Stomach smooth muscle (tissue), 2 donors: Measurements from ENCODE around the gene PDSS2.
"Not testable (repeated sequence)": the region's sequence is repeated elsewhere in the genome, so short reads cannot be mapped to it uniquely, and the experiment has no call there.

ENCODE experiments used
- H3K27ac ChIP-seq: one replicate; pipeline ENCODE4 v1.7.0; 2013; ENCODE audit warnings: mild to moderate bottlenecking, low read length, inconsistent platforms
- H3K27me3 ChIP-seq, 2 donors: one replicate each; pipeline ENCODE4 v1.7.0; 2013; ENCODE audit warnings: low read length in 2 of 2; ENCODE audit not compliant: insufficient read depth in 2 of 2, control insufficient read depth in 1 of 2
- H3K36me3 ChIP-seq, 2 donors: one replicate each; pipeline ENCODE4 v1.7.0; 2013; ENCODE audit warnings: low read length in 2 of 2; ENCODE audit not compliant: control insufficient read depth in 2 of 2, insufficient read depth in 2 of 2
- H3K4me1 ChIP-seq: one replicate; pipeline ENCODE4 v1.7.0; 2013; ENCODE audit warnings: low read length; ENCODE audit not compliant: control insufficient read depth, insufficient read depth
- H3K4me3 ChIP-seq, 2 donors: one replicate each; pipeline ENCODE4 v1.7.0; 2013; ENCODE audit warnings: low read length in 2 of 2
- H3K9ac ChIP-seq, 2 donors: one replicate each; pipeline ENCODE4 v1.7.0; 2013; ENCODE audit warnings: low read length in 2 of 2, mild to moderate bottlenecking in 1 of 2
- H3K9me3 ChIP-seq, 2 donors: one replicate each; pipeline ENCODE4 v1.7.0; 2013; ENCODE audit warnings: low read length in 2 of 2; ENCODE audit not compliant: control insufficient read depth in 2 of 2
- donor health status: healthy.
- donor health status: Pancreatic carcinoma.

Gene PDSS2

GRCh38 chr6:107490566-107491137 lies 31.3 kb upstream of the PDSS2 start:
- Histone ChIP-seq H3K9me3 (no peaks in the 10 kb centered on the region), H3K9ac (peak overlapping the region; percentile 78 to 84), H3K27me3 (no peaks in the 10 kb centered on the region), H3K4me3 (peak overlapping the region; percentile 76 to 88), H3K27ac (peak overlapping the region; percentile 66), H3K36me3 (no peaks in the 10 kb centered on the region), H3K4me1 (peaks cover 32% of the 10 kb centered on the region)

GRCh38 chr6:107489636-107490565 lies 30.5 kb upstream of the PDSS2 start, which contains the start of gene SOBP:
TSS of gene SOBP (plus strand) at chr6:107490117. CDS start at chr6:107490617, 500 bp downstream.
- peak within 1 kb of the TSS; percentile 66 for H3K27ac ChIP-seq
- peak within 1 kb of the TSS; percentile 77 to 88 for H3K4me3 ChIP-seq
- no peaks in the 10 kb centered on the region for H3K36me3 ChIP-seq
- H3K9ac ChIP-seq: peak within 1 kb of the TSS; percentile 78 to 84
- peaks cover 29% of the 10 kb centered on the region for H3K4me1 ChIP-seq
- H3K27me3 ChIP-seq: no peaks in the 10 kb centered on the region
- no peaks in the 10 kb centered on the region for H3K9me3 ChIP-seq

GRCh38 chr6:107488875-107489635 lies 29.7 kb upstream of the PDSS2 start:
- H3K36me3 ChIP-seq: no peaks in the 10 kb centered on the region
- peak overlapping the region; percentile 63 to 74 for H3K9ac ChIP-seq
- peak overlapping the region; percentile 64 for H3K27ac ChIP-seq
- H3K4me1 ChIP-seq: peaks cover 28% of the 10 kb centered on the region
- H3K9me3 ChIP-seq: no peaks in the 10 kb centered on the region
- H3K27me3 ChIP-seq: no peaks in the 10 kb centered on the region
- H3K4me3 ChIP-seq: peak overlapping the region; percentile 77 to 83

DNA sequence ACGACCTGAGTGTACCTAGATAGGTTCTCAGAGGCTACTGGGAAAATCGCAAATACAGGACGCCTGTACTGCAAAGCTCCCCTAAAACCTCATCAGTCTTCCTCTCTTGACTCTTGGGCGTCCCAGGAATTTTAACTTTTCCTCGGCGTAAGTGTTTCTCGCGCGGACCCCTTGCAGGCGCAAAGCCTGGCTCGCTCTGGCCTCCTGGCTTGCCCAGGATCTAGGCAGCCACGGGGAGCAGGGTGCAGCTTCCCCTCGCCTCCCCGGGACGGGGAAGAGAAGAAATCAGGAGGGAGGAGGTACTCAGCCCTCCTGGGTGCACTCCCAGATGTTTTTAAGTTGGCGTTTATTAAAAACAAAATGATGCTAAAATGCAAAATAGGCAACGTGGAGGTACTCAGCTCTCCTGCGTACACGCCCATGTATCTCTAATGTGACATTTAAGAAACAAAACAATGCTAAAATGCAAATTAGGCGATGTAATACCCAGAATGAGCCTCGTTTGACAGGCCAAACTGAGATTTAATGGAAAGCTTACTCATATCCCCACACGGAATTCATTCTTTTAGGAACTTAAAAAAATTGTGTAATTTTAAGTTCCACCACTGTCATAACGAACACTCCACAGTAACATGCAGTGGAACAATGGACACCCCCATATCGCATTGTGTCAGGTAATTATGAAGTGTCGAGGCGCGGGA lies 29.0 kb upstream of the PDSS2 start:
- no peaks in the 10 kb centered on the region for H3K27me3 ChIP-seq
- no peaks in the 10 kb centered on the region for H3K36me3 ChIP-seq
- H3K9me3 ChIP-seq: no peaks in the 10 kb centered on the region
- peak overlapping the region; percentile 77 to 83 for H3K4me3 ChIP-seq
- H3K27ac ChIP-seq: no peak overlapping the region
- peaks cover 27% of the 10 kb centered on the region for H3K4me1 ChIP-seq
- H3K9ac ChIP-seq: peak overlapping the region in 1 of 2 donors; percentile 74

DNA sequence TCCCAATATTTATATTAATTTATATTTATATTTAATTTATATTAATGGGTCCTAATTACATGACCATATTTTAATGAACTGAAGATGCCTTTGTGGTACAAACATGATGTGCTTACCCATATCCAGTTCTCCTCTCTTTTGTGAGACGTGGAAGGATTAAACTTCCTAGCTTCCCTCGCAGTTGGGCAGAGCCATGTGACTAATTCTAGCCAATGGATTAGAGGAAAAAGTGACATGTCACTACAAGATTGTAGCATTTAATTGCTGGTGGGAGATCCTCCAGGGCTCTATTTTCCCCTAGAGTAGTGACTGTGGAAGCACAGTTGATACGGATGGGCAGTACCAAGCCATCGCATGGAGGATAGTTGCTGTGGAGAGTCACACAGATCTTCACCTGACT lies 25.8 kb upstream of the PDSS2 start:
- peaks cover 0 to 5% of the 10 kb centered on the region in 2 donors for H3K27me3 ChIP-seq
- H3K9ac ChIP-seq: no peak overlapping the region
- H3K4me1 ChIP-seq: peaks cover 6% of the 10 kb centered on the region
- H3K27ac ChIP-seq: no peak overlapping the region
- no peaks in the 10 kb centered on the region for H3K9me3 ChIP-seq
- no peak overlapping the region for H3K4me3 ChIP-seq
- no peaks in the 10 kb centered on the region for H3K36me3 ChIP-seq

GRCh38 chr6:107479089-107479690 lies 19.8 kb upstream of the PDSS2 start:
- Histone ChIP-seq H3K9me3 (no peaks in the 10 kb centered on the region), H3K4me1 (no peaks in the 10 kb centered on the region), H3K9ac (no peak overlapping the region), H3K27ac (no peak overlapping the region), H3K4me3 (no peak overlapping the region), H3K27me3 (peaks cover 0 to 5% of the 10 kb centered on the region in 2 donors), H3K36me3 (no peaks in the 10 kb centered on the region)

GRCh38 chr6:107475826-107476225 lies 16.5 kb upstream of the PDSS2 start:
- not testable (repeated sequence) for H3K4me3 ChIP-seq, H3K27me3 ChIP-seq, H3K4me1 ChIP-seq, H3K27ac ChIP-seq, H3K9me3 ChIP-seq, H3K36me3 ChIP-seq, H3K9ac ChIP-seq

DNA sequence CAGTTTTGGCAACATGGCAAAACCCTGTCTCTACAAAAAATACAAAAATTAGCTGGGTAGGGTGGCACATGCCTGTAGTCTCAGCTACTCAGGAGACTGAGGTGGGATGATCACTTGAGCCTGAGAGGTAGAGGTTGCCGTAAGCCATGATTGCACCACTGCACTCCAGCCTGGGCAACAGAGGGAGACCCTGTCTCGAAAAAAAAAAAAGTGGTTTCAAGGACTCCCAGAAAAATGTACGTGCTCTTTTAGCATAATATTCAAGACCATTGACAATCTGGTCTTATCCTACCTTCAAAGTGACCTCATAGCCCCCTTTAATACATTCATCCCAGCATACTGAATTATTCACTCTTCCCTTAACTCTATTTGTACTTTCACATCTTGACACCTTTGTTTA lies 16.0 kb upstream of the PDSS2 start:
- not testable (repeated sequence) for H3K27ac ChIP-seq, H3K36me3 ChIP-seq, H3K4me1 ChIP-seq, H3K9me3 ChIP-seq, H3K27me3 ChIP-seq, H3K4me3 ChIP-seq, H3K9ac ChIP-seq

- no peaks in the 10 kb centered on the region for H3K36me3 ChIP-seq
- H3K27me3 ChIP-seq: no peaks in the 10 kb centered on the region
- no peak overlapping the region for H3K9ac ChIP-seq
- no peak overlapping the region for H3K4me3 ChIP-seq
- no peak overlapping the region for H3K27ac ChIP-seq
- H3K4me1 ChIP-seq: no peaks in the 10 kb centered on the region
- no peaks in the 10 kb centered on the region for H3K9me3 ChIP-seq
These were observed 14.3 kb upstream of the PDSS2 start for GRCh38 chr6:107473660-107474059.

DNA sequence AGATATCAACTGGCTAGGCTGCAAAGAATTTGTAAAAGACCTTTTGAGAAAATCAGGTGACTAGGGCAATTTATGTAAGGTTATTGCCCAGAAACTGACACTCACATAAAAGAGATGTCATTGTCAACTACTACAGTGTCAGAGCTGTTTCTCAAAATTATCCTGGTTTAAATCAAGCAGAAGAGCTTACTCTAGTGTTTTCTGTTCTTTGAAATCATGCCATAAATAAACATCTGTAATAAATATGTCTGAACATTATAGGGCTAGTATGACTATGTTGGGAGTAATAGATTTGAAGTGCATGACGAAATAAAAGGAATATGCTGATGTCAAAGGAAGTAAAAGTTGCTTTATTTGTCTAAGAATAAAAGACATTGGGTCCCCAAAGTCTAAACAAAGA lies 11.0 kb upstream of the PDSS2 start:
- Histone ChIP-seq H3K36me3 (no peaks in the 10 kb centered on the region), H3K9me3 (no peaks in the 10 kb centered on the region), H3K4me3 (no peak overlapping the region)

More for the DNA sequence above, 11.0 kb upstream of the PDSS2 start:
- H3K9ac ChIP-seq: no peak overlapping the region
- H3K27me3 ChIP-seq: no peaks in the 10 kb centered on the region
- no peak overlapping the region for H3K27ac ChIP-seq
- no peaks in the 10 kb centered on the region for H3K4me1 ChIP-seq
